ENCODE results near the gene CHL1.

Gene CHL1

GRCh38 chr3:325495-325894 is 128.9 kb downstream of the CHL1 start:
- no peak for DNase-seq (ENCODE audit: low read depth)
- no peak overlapping the region for H3K4me3 ChIP-seq (ENCODE audit: low read depth, low read length)
- TF ChIP-seq CTCF (IDR thresholded peaks at IDR 0.05; ENCODE audit: control insufficient read depth, extremely low read depth, insufficient read depth), result no peak

GRCh38 chr3:330494-331115 is 134.0 kb downstream of the CHL1 start:
- no peak for TF ChIP-seq CTCF (IDR thresholded peaks at IDR 0.05; ENCODE audit: control insufficient read depth, extremely low read depth, insufficient read depth)
- no peak overlapping the region for H3K4me3 ChIP-seq (ENCODE audit: low read depth, low read length)
- DNase-seq (ENCODE audit: low read depth), result no peak

- H3K4me3 ChIP-seq (ENCODE audit: low read depth, low read length), result no peak overlapping the region
- no peak for DNase-seq (ENCODE audit: low read depth)
- TF ChIP-seq CTCF (IDR thresholded peaks at IDR 0.05; ENCODE audit: control insufficient read depth, extremely low read depth, insufficient read depth), result no peak
Observed at GRCh38 chr3:331881-332280, 135.3 kb downstream of the CHL1 start.

- DNase-seq (ENCODE audit: low read depth), result no peak
- no peak for TF ChIP-seq CTCF (IDR thresholded peaks at IDR 0.05; ENCODE audit: control insufficient read depth, extremely low read depth, insufficient read depth)
- no peak overlapping the region for H3K4me3 ChIP-seq (ENCODE audit: low read depth, low read length)
Observed at GRCh38 chr3:332701-333100, 136.1 kb downstream of the CHL1 start.

- no peak overlapping the region for H3K4me3 ChIP-seq (ENCODE audit: low read depth, low read length)
- TF ChIP-seq CTCF (IDR thresholded peaks at IDR 0.05; ENCODE audit: control insufficient read depth, extremely low read depth, insufficient read depth), result no peak
- no peak for DNase-seq (ENCODE audit: low read depth)
Observed at GRCh38 chr3:335240-335639, 138.7 kb downstream of the CHL1 start.

- no peak overlapping the region for H3K4me3 ChIP-seq (ENCODE audit: low read depth, low read length)
- TF ChIP-seq CTCF (IDR thresholded peaks at IDR 0.05; ENCODE audit: control insufficient read depth, extremely low read depth, insufficient read depth), result no peak
- no peak for DNase-seq (ENCODE audit: low read depth)
Observed at GRCh38 chr3:339351-339750, 142.8 kb downstream of the CHL1 start.

- TF ChIP-seq CTCF (IDR thresholded peaks at IDR 0.05; ENCODE audit: control insufficient read depth, extremely low read depth, insufficient read depth), result no peak
- H3K4me3 ChIP-seq (ENCODE audit: low read depth, low read length), result no peak overlapping the region
- no peak for DNase-seq (ENCODE audit: low read depth)
Observed at GRCh38 chr3:341998-342397, 145.4 kb downstream of the CHL1 start.
